GM19351 (cell line): ENCODE data around the gene CALM3.

Experiments used
- ATAC-seq: cut with Tn5 transposase; IDR thresholded peaks from one replicate; pipeline ENCODE4 v1.9.1; 2021; ENCODE audit warnings: mild to moderate bottlenecking, moderate library complexity; ENCODE audit not compliant: unreplicated experiment

The CALM3 gene

GRCh38 chr19:46634656-46635218, 33.6 kb downstream of the CALM3 start:
- ATAC-seq: no peak

- no peak for ATAC-seq
Observed at GRCh38 chr19:46635920-46636761, 35.0 kb downstream of the CALM3 start, which contains the start of gene GNG8. TSS of gene GNG8 (minus strand) at chr19:46636202. CDS start at chr19:46634682, 1,520 bp downstream.

GRCh38 chr19:46637224-46637623, 36.1 kb downstream of the CALM3 start:
- ATAC-seq: no peak

GRCh38 chr19:46639358-46640182, 38.4 kb downstream of the CALM3 start:
- no peak for ATAC-seq

GRCh38 chr19:46640656-46641055, 39.5 kb downstream of the CALM3 start:
- no peak for ATAC-seq

- no peak for ATAC-seq
Observed at GRCh38 chr19:46644720-46645119, 43.6 kb downstream of the CALM3 start.

GRCh38 chr19:46646402-46646801, 45.3 kb downstream of the CALM3 start:
- no peak for ATAC-seq

GRCh38 chr19:46648060-46648960, 47.2 kb downstream of the CALM3 start:
- no peak for ATAC-seq

- ATAC-seq: no peak
Observed at GRCh38 chr19:46648961-46649960, 48.1 kb downstream of the CALM3 start.

- no peak for ATAC-seq
Observed at GRCh38 chr19:46650445-46650844, 49.3 kb downstream of the CALM3 start.

GRCh38 chr19:46654621-46655152, 53.6 kb downstream of the CALM3 start:
- no peak for ATAC-seq

GRCh38 chr19:46656541-46656940, 55.4 kb downstream of the CALM3 start:
- no peak for ATAC-seq

- no peak for ATAC-seq
Observed at GRCh38 chr19:46659151-46660007, 58.2 kb downstream of the CALM3 start.

GRCh38 chr19:46660008-46660517, 58.9 kb downstream of the CALM3 start:
- no peak for ATAC-seq
